HUES64 (cell line): ENCODE data around the gene CDH11. TPM values are rescaled to one million over a fixed set of nuclear protein-coding genes. Genes with fewer than 3 reads are reported as not detected.

Experiments
- H3K27ac ChIP-seq: 2 replicates; pipeline ENCODE4 v1.7.0; 2013; ENCODE audit warnings: low read depth, low read length, inconsistent platforms
- H3K27me3 ChIP-seq: 2 replicates; pipeline ENCODE4 v1.6.1; 2013; ENCODE audit warnings: mild to moderate bottlenecking, low read length; ENCODE audit not compliant: insufficient read depth
- H3K36me3 ChIP-seq: 2 replicates; pipeline ENCODE4 v1.6.1; 2013; ENCODE audit warnings: mild to moderate bottlenecking, low read length; ENCODE audit not compliant: insufficient read depth
- H3K4me1 ChIP-seq: 2 replicates; pipeline ENCODE4 v1.6.1; 2013; ENCODE audit warnings: mild to moderate bottlenecking, low read length, moderate library complexity; ENCODE audit not compliant: insufficient read depth
- H3K4me3 ChIP-seq: 2 replicates; pipeline ENCODE4 v1.5.1; 2013; ENCODE audit warnings: mild to moderate bottlenecking, low read length, moderate library complexity
- H3K9ac ChIP-seq: 2 replicates; pipeline ENCODE4 v1.6.1; 2013; ENCODE audit warnings: mild to moderate bottlenecking, low read depth, low read length
- H3K9me3 ChIP-seq: 2 replicates; pipeline ENCODE4 v1.6.1; 2013; ENCODE audit warnings: low read depth, low read length; ENCODE audit not compliant: insufficient read depth
- WGBS: fragments of 150-250, 120-280 bp; methylation state at CpG from one replicate; pipeline ENCODE4 v1.1.7; 2013; ENCODE audit warnings: missing lambda C conversion rate; 5-methylcytosine and 5-hydroxymethylcytosine counted together
- polyA plus RNA-seq, 2 experiments: library from polyadenylated mRNA; stranded (reverse); fragments of 50-300 nt; gene quantifications; one replicate each; pipeline ENCODE4 v1.2.3, GENCODE V29; 2013

CDH11 gene
- polyA plus RNA-seq (2013, experiment 1 of 2) = 21.9 TPM
- 22.3 TPM for polyA plus RNA-seq (2013, experiment 2 of 2)

GRCh38 chr16:65121870-65122723, at the start of gene CDH11:
Gene CDH11 (minus strand): TSS chr16:65122063. CDS start chr16:65004869, 117,194 bp downstream.
- Histone ChIP-seq H3K4me3 (peak within 1 kb of the TSS; percentile 73), H3K36me3 (no peaks in the 10 kb centered on the region)

GRCh38 chr16:65154321-65154720, 32.5 kb upstream of the CDH11 start:
- H3K4me1 ChIP-seq = peaks cover 7% of the 10 kb centered on the region; the same call in 1 of the 2 replicates
- no peaks in the 10 kb centered on the region for H3K27me3 ChIP-seq
- H3K27ac ChIP-seq = no peak overlapping the region
- H3K9me3 ChIP-seq = no peaks in the 10 kb centered on the region
- H3K36me3 ChIP-seq = no peaks in the 10 kb centered on the region
- H3K4me3 ChIP-seq = no peak overlapping the region; the same call in 1 of the 2 replicates
- H3K9ac ChIP-seq = no peak overlapping the region
- 23% methylated on average over 3 of the region's 3 CpGs for WGBS

More at GRCh38 chr16:65121870-65122723, at the start of gene CDH11:
- H3K4me1 ChIP-seq = peaks cover 24% of the 10 kb centered on the region
- H3K9ac ChIP-seq = peak within 1 kb of the TSS; percentile 69
- H3K27ac ChIP-seq = no peak within 1 kb of the TSS
- peaks cover 79% of the 10 kb centered on the region for H3K27me3 ChIP-seq
- under 1% methylated on average over 46 of the region's 69 CpGs for WGBS
- H3K9me3 ChIP-seq = no peaks in the 10 kb centered on the region

- H3K9me3 ChIP-seq = no peaks in the 10 kb centered on the region
- H3K36me3 ChIP-seq = no peaks in the 10 kb centered on the region
- no peaks in the 10 kb centered on the region for H3K27me3 ChIP-seq
- H3K9ac ChIP-seq = no peak overlapping the region
- 70% methylated on average over 1 of the region's 1 CpG for whole genome bisulfite sequencing
- H3K4me3 ChIP-seq = no peak overlapping the region; the same call in 1 of the 2 replicates
- H3K27ac ChIP-seq = no peak overlapping the region
- peaks cover 7% of the 10 kb centered on the region; the same call in 1 of the 2 replicates for H3K4me1 ChIP-seq
Observed at GRCh38 chr16:65153365-65154105, 31.7 kb upstream of the CDH11 start.

- H3K4me1 ChIP-seq = peaks cover under 1% of the 10 kb centered on the region; the same call in 1 of the 2 replicates
- H3K9me3 ChIP-seq = no peaks in the 10 kb centered on the region
- no peak overlapping the region for H3K27ac ChIP-seq
- no peak overlapping the region for H3K4me3 ChIP-seq
- H3K27me3 ChIP-seq = no peaks in the 10 kb centered on the region
- H3K9ac ChIP-seq = no peak overlapping the region
- no peaks in the 10 kb centered on the region for H3K36me3 ChIP-seq
Observed at GRCh38 chr16:65148804-65149203, 26.9 kb upstream of the CDH11 start.

- 88% methylated on average over 2 of the region's 3 CpGs for WGBS
- H3K27ac ChIP-seq = no peak overlapping the region
- H3K27me3 ChIP-seq = no peaks in the 10 kb centered on the region
- H3K9ac ChIP-seq = no peak overlapping the region
- H3K9me3 ChIP-seq = no peaks in the 10 kb centered on the region
- no peak overlapping the region for H3K4me3 ChIP-seq
- H3K4me1 ChIP-seq = no peaks in the 10 kb centered on the region
- no peaks in the 10 kb centered on the region for H3K36me3 ChIP-seq
Observed at GRCh38 chr16:65142276-65142675, 20.4 kb upstream of the CDH11 start.

GRCh38 chr16:65136681-65137080, 14.8 kb upstream of the CDH11 start:
- H3K4me1 ChIP-seq = no peaks in the 10 kb centered on the region
- no peaks in the 10 kb centered on the region for H3K36me3 ChIP-seq
- H3K4me3 ChIP-seq = no peak overlapping the region
- WGBS = 83% methylated on average over 2 of the region's 2 CpGs
- H3K9ac ChIP-seq = no peak overlapping the region
- no peaks in the 10 kb centered on the region for H3K9me3 ChIP-seq
- H3K27me3 ChIP-seq = no peaks in the 10 kb centered on the region
- no peak overlapping the region for H3K27ac ChIP-seq

GRCh38 chr16:65126845-65127624, 5.2 kb upstream of the CDH11 start:
- H3K4me3 ChIP-seq = no peak overlapping the region
- H3K36me3 ChIP-seq = no peaks in the 10 kb centered on the region
- 95% methylated on average over 6 of the region's 6 CpGs for WGBS
- no peaks in the 10 kb centered on the region for H3K9me3 ChIP-seq
- H3K27ac ChIP-seq = no peak overlapping the region
- H3K27me3 ChIP-seq = peaks cover 46% of the 10 kb centered on the region
- H3K9ac ChIP-seq = no peak overlapping the region
- no peaks in the 10 kb centered on the region for H3K4me1 ChIP-seq

- no peaks in the 10 kb centered on the region for H3K36me3 ChIP-seq
- H3K27me3 ChIP-seq = peaks cover 55% of the 10 kb centered on the region
- H3K27ac ChIP-seq = no peak overlapping the region
- H3K9ac ChIP-seq = no peak overlapping the region
- 69% methylated on average over 5 of the region's 5 CpGs for WGBS
- H3K4me3 ChIP-seq = no peak overlapping the region
- H3K4me1 ChIP-seq = no peaks in the 10 kb centered on the region
- no peaks in the 10 kb centered on the region for H3K9me3 ChIP-seq
Observed at GRCh38 chr16:65125871-65126270, 4.0 kb upstream of the CDH11 start.

- Histone ChIP-seq H3K9ac (no peak overlapping the region), H3K9me3 (no peaks in the 10 kb centered on the region), H3K4me1 (peaks cover 2% of the 10 kb centered on the region; the same call in 1 of the 2 replicates), H3K36me3 (no peaks in the 10 kb centered on the region), H3K4me3 (no peak overlapping the region), H3K27me3 (peaks cover 61% of the 10 kb centered on the region), H3K27ac (no peak overlapping the region)
- 90% methylated on average over 1 of the region's 2 CpGs for WGBS
Observed at GRCh38 chr16:65125322-65125721, 3.5 kb upstream of the CDH11 start.

GRCh38 chr16:65124596-65124995, 2.7 kb upstream of the CDH11 start:
- Histone ChIP-seq H3K27me3 (peaks cover 68% of the 10 kb centered on the region), H3K4me3 (no peak overlapping the region), H3K4me1 (peaks cover 9% of the 10 kb centered on the region), H3K9me3 (no peaks in the 10 kb centered on the region), H3K9ac (no peak overlapping the region), H3K36me3 (no peaks in the 10 kb centered on the region), H3K27ac (no peak overlapping the region)
- WGBS = 100% methylated on average over 1 of the region's 2 CpGs
